ENCODE measurements around the gene CTDSPL2.
A peak's percentile ranks its signal among the peaks of the same experiment; 100 is the strongest.
"Not testable (repeated sequence)": the region's sequence is repeated elsewhere in the genome, so short reads cannot be mapped to it uniquely, and the experiment has no call there.

Gene CTDSPL2

DNA sequence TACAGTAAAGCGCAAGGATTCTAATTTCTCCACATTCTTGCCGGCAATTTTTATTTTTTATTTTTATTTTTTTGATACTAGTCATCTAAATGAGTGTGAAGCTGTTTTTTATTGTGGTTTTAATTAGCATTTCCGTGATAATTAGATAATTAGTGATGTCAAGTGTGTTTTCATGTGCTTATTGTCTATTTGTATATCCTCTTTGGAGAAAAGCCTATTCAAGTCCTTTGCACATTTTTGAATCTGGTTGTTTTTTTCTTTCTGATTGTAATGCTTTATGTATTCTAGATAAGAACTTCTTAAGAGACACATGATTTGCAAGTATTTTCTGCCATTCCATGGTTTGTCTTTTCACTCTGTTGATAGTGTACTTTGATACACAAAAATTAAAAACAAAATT, 16.1 kb downstream of the CTDSPL2 start:
- no peak for DNase-seq (ENCODE audit: low read depth)
- no peak overlapping the region for H3K4me3 ChIP-seq (ENCODE audit: control insufficient read depth, low read depth, low read length)
- TF ChIP-seq, protein P1, sequence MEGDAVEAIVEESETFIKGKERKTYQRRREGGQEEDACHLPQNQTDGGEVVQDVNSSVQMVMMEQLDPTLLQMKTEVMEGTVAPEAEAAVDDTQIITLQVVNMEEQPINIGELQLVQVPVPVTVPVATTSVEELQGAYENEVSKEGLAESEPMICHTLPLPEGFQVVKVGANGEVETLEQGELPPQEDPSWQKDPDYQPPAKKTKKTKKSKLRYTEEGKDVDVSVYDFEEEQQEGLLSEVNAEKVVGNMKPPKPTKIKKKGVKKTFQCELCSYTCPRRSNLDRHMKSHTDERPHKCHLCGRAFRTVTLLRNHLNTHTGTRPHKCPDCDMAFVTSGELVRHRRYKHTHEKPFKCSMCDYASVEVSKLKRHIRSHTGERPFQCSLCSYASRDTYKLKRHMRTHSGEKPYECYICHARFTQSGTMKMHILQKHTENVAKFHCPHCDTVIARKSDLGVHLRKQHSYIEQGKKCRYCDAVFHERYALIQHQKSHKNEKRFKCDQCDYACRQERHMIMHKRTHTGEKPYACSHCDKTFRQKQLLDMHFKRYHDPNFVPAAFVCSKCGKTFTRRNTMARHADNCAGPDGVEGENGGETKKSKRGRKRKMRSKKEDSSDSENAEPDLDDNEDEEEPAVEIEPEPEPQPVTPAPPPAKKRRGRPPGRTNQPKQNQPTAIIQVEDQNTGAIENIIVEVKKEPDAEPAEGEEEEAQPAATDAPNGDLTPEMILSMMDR (IDR thresholded peaks at IDR 0.05; ENCODE audit: control insufficient read depth, insufficient read depth, low read depth, low read length, missing control alignments), result no peak

DNA sequence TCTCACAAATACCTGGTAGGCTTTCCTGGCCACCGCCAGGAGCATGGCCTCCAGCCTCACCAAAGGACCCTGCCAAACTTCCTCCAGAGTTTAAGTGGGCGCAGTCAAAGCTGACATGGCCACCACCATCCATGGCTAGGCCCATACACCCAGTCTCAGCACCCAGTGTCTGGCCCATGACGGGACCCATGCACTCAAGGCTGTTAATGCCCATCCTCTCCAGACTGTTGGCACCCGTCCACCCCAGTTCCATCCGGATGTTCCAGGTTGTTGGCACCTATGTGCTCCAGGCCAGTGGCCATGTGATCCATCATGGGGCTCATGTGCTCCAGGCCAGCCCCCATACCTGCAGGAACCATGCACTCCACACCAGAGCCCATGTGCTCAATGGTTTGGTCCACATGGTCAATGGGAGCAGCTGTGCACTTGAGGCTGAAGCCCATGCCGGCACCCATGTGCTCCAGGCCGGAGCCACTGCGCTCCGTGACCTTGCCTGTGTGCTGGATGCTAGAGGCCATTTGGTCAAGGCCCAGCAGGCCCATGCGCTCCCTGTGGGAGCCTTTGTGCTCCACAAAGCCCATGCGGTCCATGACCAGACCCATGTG, 20.4 kb downstream of the CTDSPL2 start:
- no peak for DNase-seq (ENCODE audit: low read depth)
- H3K4me3 ChIP-seq (ENCODE audit: control insufficient read depth, low read depth, low read length), result no peak overlapping the region
- TF ChIP-seq, protein P1 (IDR thresholded peaks at IDR 0.05; ENCODE audit: control insufficient read depth, insufficient read depth, low read depth, low read length, missing control alignments), result no peak

DNA sequence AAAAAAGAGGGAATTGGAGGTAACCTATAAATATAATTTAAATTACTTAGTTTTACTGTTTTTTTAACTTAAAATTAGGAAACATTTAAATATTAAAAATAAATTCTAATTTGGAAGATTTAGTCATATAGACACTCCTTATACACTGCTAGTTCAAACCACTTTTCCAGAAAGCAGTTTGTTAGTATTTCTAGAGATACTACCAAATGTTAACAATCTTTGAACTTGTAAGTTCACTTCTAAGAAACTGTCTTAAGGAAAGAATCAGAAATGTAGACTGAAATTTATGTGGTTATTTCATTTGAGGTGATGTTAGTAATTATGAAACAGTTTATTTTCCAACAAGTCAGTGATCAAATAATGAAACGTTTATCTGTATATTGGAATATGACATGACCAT, 22.7 kb downstream of the CTDSPL2 start:
- TF ChIP-seq, protein P1 (IDR thresholded peaks at IDR 0.05; ENCODE audit: control insufficient read depth, insufficient read depth, low read depth, low read length, missing control alignments), result no peak
- no peak overlapping the region for H3K4me3 ChIP-seq (ENCODE audit: control insufficient read depth, low read depth, low read length)
- no peak for DNase-seq (ENCODE audit: low read depth)

GRCh38 chr15:44453578-44454283, 26.3 kb downstream of the CTDSPL2 start:
- DNase-seq (ENCODE audit: low read depth), result not testable (repeated sequence)

GRCh38 chr15:44458429-44458828, 31.0 kb downstream of the CTDSPL2 start:
- no peak overlapping the region for H3K4me3 ChIP-seq (ENCODE audit: control insufficient read depth, low read depth, low read length)
- DNase-seq (ENCODE audit: low read depth), result no peak
- TF ChIP-seq, protein P1 (IDR thresholded peaks at IDR 0.05; ENCODE audit: control insufficient read depth, insufficient read depth, low read depth, low read length, missing control alignments), result no peak

More at GRCh38 chr15:44453578-44454283, 26.3 kb downstream of the CTDSPL2 start:
- not testable (repeated sequence) for H3K4me3 ChIP-seq (ENCODE audit: control insufficient read depth, low read depth, low read length)

DNA sequence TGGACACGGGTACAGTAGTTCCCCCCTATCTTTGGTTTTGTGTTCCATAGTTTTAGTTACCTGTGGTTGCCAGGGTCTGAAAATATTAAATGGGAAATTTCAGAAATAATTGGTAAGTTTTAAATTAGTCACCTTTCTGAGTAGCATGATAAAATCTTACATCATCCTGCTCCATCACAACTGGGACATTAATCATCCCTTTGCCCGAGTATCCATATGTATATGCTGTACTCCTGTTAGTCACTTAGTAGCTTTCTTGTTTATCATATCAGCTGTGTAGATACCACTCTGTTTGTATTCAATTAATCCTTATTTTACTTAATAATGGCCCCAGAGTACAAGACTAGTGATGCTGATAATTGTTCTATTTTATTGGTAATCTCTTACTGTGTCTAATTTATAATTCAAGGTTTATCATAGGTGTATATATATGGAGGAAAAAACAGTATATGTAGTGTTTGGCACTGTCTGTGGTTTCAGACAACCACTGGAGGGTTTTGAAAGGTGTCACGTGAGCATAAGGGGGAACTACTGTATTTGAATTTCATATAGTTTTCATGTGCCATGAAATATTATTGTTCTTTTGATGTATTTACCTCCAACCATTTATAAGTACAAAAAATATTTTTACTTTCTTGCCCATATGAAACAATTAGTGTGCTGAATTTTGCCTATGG, 41.4 kb downstream of the CTDSPL2 start:
- no peak overlapping the region for H3K4me3 ChIP-seq (ENCODE audit: control insufficient read depth, low read depth, low read length)
- DNase-seq (ENCODE audit: low read depth), result peak; percentile 18
- TF ChIP-seq, protein P1 (IDR thresholded peaks at IDR 0.05; ENCODE audit: control insufficient read depth, insufficient read depth, low read depth, low read length, missing control alignments), result no peak

- TF ChIP-seq, protein P1 (IDR thresholded peaks at IDR 0.05; ENCODE audit: control insufficient read depth, insufficient read depth, low read depth, low read length, missing control alignments), result no peak
- H3K4me3 ChIP-seq (ENCODE audit: control insufficient read depth, low read depth, low read length), result no peak overlapping the region
- DNase-seq (ENCODE audit: low read depth), result no peak
These were observed 44.5 kb downstream of the CTDSPL2 start for GRCh38 chr15:44471885-44472455.
